ENCODE data around the gene ADGRE3.
"Not testable (repeated sequence)": the region's sequence is repeated elsewhere in the genome, so short reads cannot be mapped to it uniquely, and the experiment has no call there.

The ADGRE3 gene

DNA sequence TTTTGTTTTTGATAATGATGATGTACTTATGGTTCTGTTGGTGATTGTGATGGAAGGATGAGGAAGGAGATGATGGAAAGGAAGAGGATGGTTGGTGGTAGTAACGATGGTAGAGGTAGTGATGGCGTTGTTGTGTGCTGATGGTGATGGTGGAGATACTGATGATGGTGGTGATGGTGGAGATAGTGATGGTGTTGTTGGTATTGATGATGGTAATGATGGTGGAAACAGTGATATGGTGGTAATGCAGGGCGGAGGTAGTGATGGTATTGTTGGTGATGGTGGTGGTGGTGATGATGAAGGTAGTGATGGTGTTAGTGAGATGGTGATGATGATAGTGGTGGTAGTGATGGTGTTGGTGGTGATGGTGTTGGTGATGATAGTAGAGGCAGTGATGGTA lies 79.1 kb downstream of the ADGRE3 start:
- DNase-seq, result no peak

DNA sequence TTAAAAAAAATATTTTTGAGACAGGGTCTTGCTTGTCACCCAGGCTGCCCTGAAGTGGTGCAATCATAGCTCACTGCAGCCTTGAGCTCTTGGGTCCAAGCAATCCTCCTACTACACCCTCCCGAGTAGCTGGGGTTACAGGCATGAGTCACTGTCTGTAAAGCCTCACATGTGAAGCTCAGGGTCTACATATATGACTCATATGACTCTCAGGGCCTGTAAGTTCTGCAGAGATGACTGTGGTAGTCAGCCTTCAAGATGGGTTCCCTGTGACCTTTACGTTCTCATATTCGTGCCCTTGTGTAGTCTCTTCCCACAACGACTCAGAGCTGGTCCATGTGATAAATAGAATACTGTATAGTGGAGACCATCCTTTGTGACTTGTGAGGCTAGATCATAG lies 85.2 kb downstream of the ADGRE3 start:
- not testable (repeated sequence) for DNase-seq

DNA sequence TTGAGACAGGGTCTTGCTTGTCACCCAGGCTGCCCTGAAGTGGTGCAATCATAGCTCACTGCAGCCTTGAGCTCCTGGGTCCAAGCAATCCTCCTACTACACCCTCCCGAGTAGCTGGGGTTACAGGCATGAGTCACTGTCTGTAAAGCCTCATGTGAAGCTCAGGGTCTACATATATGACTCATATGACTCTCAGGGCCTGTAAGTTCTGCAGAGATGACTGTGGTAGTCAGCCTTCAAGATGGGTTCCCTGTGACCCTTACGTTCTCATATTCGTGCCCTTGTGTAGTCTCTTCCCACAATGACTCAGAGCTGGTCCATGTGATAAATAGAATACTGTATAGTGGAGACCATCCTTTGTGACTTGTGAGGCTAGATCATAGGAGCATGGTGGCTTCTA lies 89.5 kb downstream of the ADGRE3 start:
- not testable (repeated sequence) for DNase-seq

DNA sequence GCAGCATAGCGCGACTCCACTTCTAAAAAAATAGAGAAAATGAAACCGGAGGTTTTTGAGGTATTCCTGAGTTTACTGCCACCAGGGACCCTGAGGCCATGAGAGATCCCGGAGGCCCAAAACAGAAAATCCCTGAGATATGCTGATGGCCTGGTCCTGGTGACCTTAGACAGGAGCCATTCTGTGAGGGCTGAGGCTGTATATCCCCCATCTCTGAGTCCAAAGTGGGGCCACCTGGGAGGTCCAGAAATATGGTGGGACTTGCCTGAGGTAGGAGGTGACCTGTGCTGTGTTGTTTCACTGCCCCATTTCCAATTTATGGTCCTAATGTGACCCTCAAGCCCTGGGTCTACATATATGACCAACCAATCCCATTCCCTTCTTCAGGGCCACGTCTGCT lies 90.3 kb downstream of the ADGRE3 start:
- DNase-seq, result not testable (repeated sequence)

DNA sequence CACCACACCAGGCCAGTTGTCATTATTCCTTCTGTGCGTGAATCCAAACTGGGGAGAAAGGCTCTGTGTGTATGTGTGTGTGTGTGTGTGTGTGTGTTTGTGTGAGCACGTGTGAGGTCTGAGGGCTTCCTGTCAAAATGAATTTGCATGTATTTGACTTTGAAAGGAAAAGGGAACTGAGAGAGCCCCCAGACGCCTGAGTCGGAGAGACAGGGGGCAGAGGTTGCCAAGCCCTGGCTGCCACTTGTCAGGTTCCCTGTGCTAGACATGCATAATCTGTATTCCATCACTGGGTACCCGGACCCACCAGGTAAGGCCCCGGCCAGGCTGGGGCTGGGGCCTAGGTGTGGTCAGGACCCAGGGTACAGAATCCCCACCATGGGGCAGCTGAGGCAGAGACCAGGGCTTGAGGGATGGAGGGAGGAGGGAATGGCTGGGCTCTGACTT lies 91.7 kb downstream of the ADGRE3 start, which contains the start of gene CLEC17A:
CLEC17A (plus strand) TSS at position 191 of the 447 bp plus-strand sequence; CDS start at position 268, 77 bp downstream.
- DNase-seq, result no peak

DNA sequence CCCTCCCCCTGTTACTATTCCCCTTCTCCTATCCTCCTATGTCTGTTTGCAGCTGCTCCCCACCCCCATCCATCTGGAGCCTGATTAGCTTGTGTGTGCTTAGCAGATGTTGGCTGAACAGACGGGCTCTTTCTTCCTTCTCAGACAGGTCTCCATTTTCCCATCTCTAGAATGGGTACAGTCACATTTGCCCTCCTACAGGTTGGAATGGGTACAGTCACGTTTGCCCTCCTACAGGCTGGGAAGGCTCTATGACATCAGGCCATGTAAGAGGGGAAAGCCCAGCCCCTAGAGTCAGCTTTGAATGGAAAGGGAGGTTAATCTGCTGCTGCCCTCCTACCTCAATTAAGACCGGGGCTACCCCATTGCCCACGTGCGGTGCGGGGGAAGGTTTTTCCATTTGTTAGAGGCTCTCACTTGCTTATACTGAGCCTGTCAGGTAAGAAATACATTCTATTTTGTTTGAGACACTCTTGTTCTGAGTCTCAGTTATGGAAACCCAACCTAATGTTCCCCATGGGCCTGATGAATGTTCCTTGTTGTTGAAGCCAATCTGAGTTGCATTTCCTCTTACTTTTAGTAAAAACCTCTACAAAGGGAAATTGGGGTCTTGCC lies 93.9 kb downstream of the ADGRE3 start:
- peak in 1 of 2 donors; percentile 44 for DNase-seq

DNA sequence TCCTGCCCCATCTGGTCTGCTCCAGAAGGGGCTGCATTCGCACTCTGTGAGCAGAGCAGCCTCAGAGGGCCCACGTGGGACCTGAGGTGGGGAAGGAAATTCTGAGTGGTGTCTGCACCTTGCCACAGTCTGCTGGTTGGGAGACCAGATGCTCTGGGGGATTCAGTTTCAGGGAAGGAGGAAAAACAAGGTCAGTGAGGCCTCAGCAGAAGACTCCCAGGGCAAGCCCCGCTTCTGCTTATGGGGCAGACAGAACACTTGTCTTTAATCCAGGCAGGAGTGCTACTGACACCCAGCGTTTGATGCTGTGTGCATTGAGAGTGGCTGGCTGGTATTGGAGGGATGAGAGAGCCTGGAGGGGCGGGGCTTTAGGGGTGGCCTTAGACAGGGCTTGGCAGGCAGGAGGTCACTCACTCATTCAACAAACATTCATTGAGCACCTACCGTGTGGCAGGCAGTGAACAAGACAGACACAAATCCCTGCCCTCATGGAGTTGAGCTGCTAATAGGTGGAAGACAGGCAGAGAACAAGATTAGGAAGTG lies 96.7 kb downstream of the ADGRE3 start:
- DNase-seq, result no peak

DNA sequence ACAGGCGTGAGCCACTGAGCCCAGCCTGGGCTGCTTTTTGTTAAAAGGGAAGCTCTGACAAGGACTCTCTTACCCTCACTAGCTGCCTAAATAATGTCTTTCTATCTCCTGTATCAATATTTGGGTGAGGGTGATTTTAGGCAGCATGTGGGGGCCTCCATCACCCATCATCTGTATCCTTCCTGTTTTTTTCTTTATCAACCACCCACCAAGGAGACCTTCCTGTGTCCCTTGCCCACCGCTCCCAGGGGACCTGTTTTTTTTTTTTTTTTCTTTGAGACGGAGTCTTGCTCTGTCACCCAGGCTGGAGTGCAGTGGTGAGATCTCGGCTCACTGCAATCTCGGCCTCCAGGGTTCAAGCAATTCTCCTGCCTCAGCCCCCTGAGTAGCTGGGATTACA lies 97.4 kb downstream of the ADGRE3 start:
- DNase-seq, result no peak

DNA sequence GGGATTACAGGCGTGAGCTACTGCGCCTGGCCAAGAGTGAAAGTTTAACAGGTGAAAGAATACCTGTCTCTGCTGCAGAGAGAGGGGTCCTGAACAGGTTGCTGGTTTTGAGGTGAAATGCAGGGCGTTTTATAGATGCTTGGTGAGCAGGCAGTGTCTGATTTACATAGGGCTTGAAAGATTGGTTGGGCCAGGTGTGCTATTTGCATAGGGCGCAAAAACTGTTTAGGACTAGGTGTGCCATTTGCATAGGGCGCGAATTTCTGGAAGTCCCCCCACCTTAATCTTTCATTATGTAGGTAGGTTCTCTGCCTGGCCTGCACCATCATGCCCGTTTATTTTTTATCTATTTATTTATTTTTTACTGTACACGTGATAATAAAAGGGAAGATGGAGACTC lies 98.3 kb downstream of the ADGRE3 start:
- no peak for DNase-seq

DNA sequence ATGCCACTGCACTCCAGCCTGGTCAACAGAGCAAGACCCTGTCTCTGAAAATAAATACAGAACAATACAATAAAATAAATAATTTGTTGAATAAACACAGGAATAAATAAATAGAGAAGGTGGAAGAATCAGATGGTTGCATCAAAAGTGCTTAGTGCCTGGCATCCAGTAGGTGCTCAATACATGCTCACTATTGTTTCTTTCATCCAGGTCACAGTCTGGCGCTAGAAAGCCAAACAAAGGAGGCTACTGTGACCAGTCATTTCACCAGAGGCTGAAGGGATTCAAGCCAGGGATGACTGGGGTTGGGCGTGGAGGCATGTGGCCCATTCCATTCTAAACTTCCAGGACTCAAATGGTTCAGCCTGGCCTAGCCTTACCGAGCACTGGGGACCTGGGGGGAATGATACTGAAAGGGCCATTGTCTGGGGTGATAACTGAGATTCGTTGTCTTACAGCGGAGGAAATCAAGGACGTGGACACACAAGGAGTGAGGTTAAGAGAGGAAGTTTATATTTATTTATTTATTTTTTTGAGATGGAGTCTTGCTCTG lies 99.1 kb downstream of the ADGRE3 start:
- no peak for DNase-seq

DNA sequence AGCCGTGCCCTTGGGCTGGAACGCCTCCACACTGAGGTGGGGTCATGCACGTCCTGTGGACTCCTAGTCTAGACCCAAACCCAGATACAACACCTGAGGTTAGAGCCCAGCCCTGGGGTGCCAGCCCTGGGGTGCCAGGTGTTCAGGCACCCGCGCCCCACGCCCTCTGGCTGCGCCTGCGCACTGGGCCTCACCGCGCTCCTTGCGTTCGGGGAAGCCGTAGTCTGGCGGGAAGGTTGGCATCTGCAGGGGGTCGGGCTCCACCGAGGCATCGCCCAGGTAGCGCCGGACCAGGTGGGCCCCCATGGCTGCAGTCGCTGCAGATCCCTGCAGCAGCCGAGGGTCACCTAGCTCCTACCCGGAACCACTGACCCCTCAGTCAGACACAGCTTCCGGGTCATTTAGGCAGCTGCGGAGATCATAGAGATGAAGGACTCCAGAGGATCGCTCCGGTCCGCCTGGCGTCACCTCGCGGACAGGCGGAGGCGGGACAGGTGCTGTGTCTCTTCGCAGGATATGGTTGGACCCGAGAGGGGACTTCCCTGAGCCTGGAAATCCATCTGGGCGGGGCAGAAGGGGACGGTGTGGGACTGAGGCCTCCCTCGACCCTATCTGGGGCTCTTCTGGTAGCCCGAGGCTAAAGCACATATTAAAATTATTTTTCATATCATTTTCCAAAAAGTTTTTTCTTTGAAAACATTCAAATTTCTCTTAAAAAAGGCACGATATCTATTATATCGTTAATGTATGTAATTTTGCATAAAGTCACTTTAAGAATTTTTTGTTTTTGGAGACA lies 102.8 kb downstream of the ADGRE3 start, which contains the start of gene NDUFB7:
NDUFB7 (minus strand) TSS at position 372 of the 796 bp plus-strand sequence; CDS start at position 306, 66 bp downstream.
- DNase-seq, result peak; percentile 87 to 89

DNA sequence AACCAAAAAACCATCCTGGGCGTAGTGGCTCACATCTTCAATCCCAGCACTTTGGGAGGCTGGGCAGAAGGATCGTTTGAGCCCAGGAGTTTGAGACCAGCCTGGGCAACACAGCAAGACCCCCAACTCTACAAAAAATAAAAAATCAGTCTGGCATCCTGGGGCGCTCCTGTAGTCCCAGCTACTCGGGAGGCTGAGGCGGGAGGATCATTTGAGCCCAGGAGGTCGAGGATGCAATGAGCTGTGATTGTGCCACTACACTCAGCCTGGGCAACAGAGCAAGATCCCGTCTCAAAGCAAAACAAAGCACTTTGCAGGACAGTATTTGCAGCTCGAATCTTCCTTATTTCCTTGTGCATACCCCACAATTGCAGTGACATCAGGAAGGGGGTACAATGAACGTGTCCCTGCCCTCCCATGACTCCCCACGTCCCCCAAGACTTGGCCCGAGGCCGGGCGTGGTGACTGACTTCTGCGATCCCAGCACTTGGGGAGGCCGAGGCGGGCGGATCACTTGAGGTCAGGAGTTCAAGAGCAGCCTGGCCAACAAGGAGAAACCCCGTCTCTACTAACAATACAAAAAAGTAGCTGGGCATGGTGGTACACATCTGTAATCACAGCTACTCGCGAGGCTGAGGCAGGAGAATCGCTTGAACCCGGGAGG lies 103.6 kb downstream of the ADGRE3 start:
- no peak for DNase-seq
